HCT116 (cell line): ENCODE results near the gene PHLDB3. TPM values are rescaled to one million over a fixed set of nuclear protein-coding genes. Genes with fewer than 3 reads are reported as not detected.

Source experiments
- ATAC-seq: fragments of 200-7000 bp; cut with Tn5 transposase; 2 replicates; pipeline ENCODE4 v1.9.1; 2020; ENCODE audit warnings: mild to moderate bottlenecking, moderate library complexity
- BruUV-seq: library from RNA; stranded (reverse); fragments of 400-500 nt; replicated peaks from 2 replicates; lab custom pipeline; 2021; lab: Mats Ljungman, UMichigan
- CTCF ChIA-PET: fragments of 300-600 bp; sonication (Branson Sonifier 250); formaldehyde crosslinking; loops from one replicate; lab custom pipeline; 2021; ENCODE audit warnings: antibody characterized with exemption; lab: Charles Lee
- POLR2A ChIA-PET: fragments of 300-600, 350-600 bp; sonication (Branson Sonifier 250); formaldehyde crosslinking; loops from one replicate; lab custom pipeline; 2021; ENCODE audit warnings: antibody characterized with exemption; lab: Charles Lee
- RAD21 ChIA-PET, 2 experiments: fragments of 300-600 bp; sonication (Branson Sonifier 250); formaldehyde crosslinking; loops; one replicate each; lab custom pipeline; 2023; ENCODE audit warnings: low total read pairs in 2 of 2; ENCODE audit not compliant: uncharacterized antibody in 2 of 2, unreplicated experiment in 2 of 2, low non-redundant PET in 1 of 2; lab: Charles Lee
- DNase-seq: peaks from one replicate; pipeline ENCODE4 v3.0.0-alpha.2; 2010; ENCODE audit warnings: low read depth, low spot score
- H2AFZ ChIP-seq: fragments of 200-600 bp; shearing (Covaris generic), sonication (generic); 2 replicates; pipeline ENCODE4 v1.6.1; 2017; ENCODE audit warnings: low read depth, mixed run types, mixed read lengths, antibody characterized with exemption, low read length; ENCODE audit not compliant: poor library complexity, severe bottlenecking
- H3K27ac ChIP-seq: 2 replicates; pipeline ENCODE4 v1.5.1; 2012; ENCODE audit warnings: low read depth, low read length
- H3K27me3 ChIP-seq: fragments of 200-600 bp; sonication (generic); 2 replicates; pipeline ENCODE4 v1.6.1; 2016; ENCODE audit warnings: mixed run types, low read length, mixed read lengths; ENCODE audit not compliant: insufficient read depth
- H3K36me3 ChIP-seq, 2 experiments: fragments of 200-500 bp in 1 of 2; fragments of 200-600 bp in 1 of 2; sonication (Bioruptor generic) in 1 of 2; sonication (generic) in 1 of 2; 2 replicates each; pipeline versions ENCODE4 v1.5.1 to v1.6.1; 2014 to 2016; ENCODE audit warnings: low read length in 2 of 2, inconsistent platforms in 1 of 2, mixed read lengths in 1 of 2, mixed run types in 1 of 2; ENCODE audit not compliant: insufficient read depth in 2 of 2, control insufficient read depth in 1 of 2
- H3K4me1 ChIP-seq, 2 experiments: fragments of 200-600 bp in 1 of 2; sonication (generic) in 1 of 2; 2 replicates each; pipeline versions ENCODE4 v1.5.1 to v1.6.1; 2012 to 2017; ENCODE audit warnings: low read length in 2 of 2, inconsistent platforms in 1 of 2, mild to moderate bottlenecking in 1 of 2, mixed read lengths in 1 of 2, mixed run types in 1 of 2, moderate library complexity in 1 of 2; ENCODE audit not compliant: insufficient read depth in 2 of 2, control insufficient read depth in 1 of 2
- H3K4me2 ChIP-seq: fragments of 200-600 bp; sonication (generic); 2 replicates; pipeline ENCODE4 v1.6.1; 2017; ENCODE audit warnings: mixed run types, low read length, mixed read lengths
- H3K4me3 ChIP-seq, 2 experiments: fragments of 200-600 bp in 1 of 2; sonication (generic) in 1 of 2; replicated peaks in 1 of 2; 2 replicates each; pipeline ENCODE4 v1.5.1; 2011 to 2016; ENCODE audit warnings: low read length in 2 of 2, control low read depth in 1 of 2, low read depth in 1 of 2, mild to moderate bottlenecking in 1 of 2, mixed read lengths in 1 of 2, mixed run types in 1 of 2
- H3K79me2 ChIP-seq: fragments of 200-600 bp; sonication (generic); 2 replicates; pipeline ENCODE4 v1.6.1; 2017; ENCODE audit warnings: mild to moderate bottlenecking, mixed run types, low read length, moderate library complexity, mixed read lengths; ENCODE audit not compliant: insufficient read depth
- H3K9ac ChIP-seq: fragments of 200-600 bp; sonication (generic); 2 replicates; pipeline ENCODE4 v1.6.1; 2016; ENCODE audit warnings: low read length, mixed read lengths
- H3K9me2 ChIP-seq: fragments of 200-600 bp; sonication (generic), shearing (Covaris generic); 2 replicates; pipeline ENCODE4 v1.6.1; 2017; ENCODE audit warnings: mixed run types, mild to moderate bottlenecking, moderate library complexity; ENCODE audit not compliant: insufficient read depth
- H3K9me3 ChIP-seq, 2 experiments: fragments of 200-500 bp in 1 of 2; fragments of 200-600 bp in 1 of 2; sonication (Bioruptor generic) in 1 of 2; sonication (generic) in 1 of 2; 2 replicates each; pipeline ENCODE4 v1.6.1; 2014 to 2017; ENCODE audit warnings: low read length in 2 of 2, mixed read lengths in 2 of 2, inconsistent platforms in 1 of 2, low read depth in 1 of 2, mild to moderate bottlenecking in 1 of 2, mixed run types in 1 of 2, moderate library complexity in 1 of 2; ENCODE audit not compliant: control insufficient read depth in 1 of 2, insufficient read depth in 1 of 2
- H4K20me1 ChIP-seq: fragments of 200-600 bp; sonication (generic), shearing (Covaris generic); 2 replicates; pipeline ENCODE4 v1.6.1; 2017; ENCODE audit warnings: mixed run types, mild to moderate bottlenecking, moderate library complexity; ENCODE audit not compliant: insufficient read depth
- ELF1 ChIP-seq: IDR thresholded peaks from 2 replicates; pipeline ENCODE4 v1.6.1; 2012; ENCODE audit warnings: low read depth, borderline replicate concordance
- JUND ChIP-seq: IDR thresholded peaks from 2 replicates; pipeline ENCODE4 v1.6.1; 2012
- POLR2A ChIP-seq: IDR thresholded peaks from 2 replicates; pipeline ENCODE4 v1.7.0; 2011; ENCODE audit warnings: borderline replicate concordance; ENCODE audit not compliant: insufficient read depth, insufficient read length; ENCODE audit errors: extremely low read depth
- POLR2AphosphoS5 ChIP-seq: IDR thresholded peaks from 2 replicates; pipeline ENCODE4 v1.6.1; 2011; ENCODE audit warnings: mild to moderate bottlenecking, low read depth, low read length, moderate library complexity
- RAD21 ChIP-seq: IDR thresholded peaks from 2 replicates; pipeline ENCODE4 v1.6.1; 2012; ENCODE audit warnings: low read depth, mild to moderate bottlenecking
- SIN3A ChIP-seq: IDR thresholded peaks from 2 replicates; pipeline ENCODE4 v1.6.1; 2012; ENCODE audit warnings: low read depth
- TCF7L2 ChIP-seq: IDR thresholded peaks from 2 replicates; pipeline ENCODE4 v1.7.0; 2011; ENCODE audit warnings: borderline replicate concordance, inconsistent platforms; ENCODE audit not compliant: insufficient read depth, insufficient read length; ENCODE audit errors: extremely low read depth
- YY1 ChIP-seq: IDR thresholded peaks from 2 replicates; pipeline ENCODE4 v1.6.1; 2011; ENCODE audit warnings: low read length, low read depth, moderate library complexity, mild to moderate bottlenecking; ENCODE audit not compliant: insufficient replicate concordance; ENCODE audit errors: extremely low read depth
- ZNF274 ChIP-seq: fragments of 200-500 bp; sonication (Bioruptor generic); IDR thresholded peaks from 2 replicates; pipeline ENCODE4 v1.6.1; 2014; ENCODE audit warnings: mild to moderate bottlenecking, low read depth, low read length, inconsistent platforms
- intact Hi-C: fragments of 100-400 bp; cut with micrococcal nuclease; formaldehyde crosslinking; loops from 2 replicates; pipeline ENCODE4 v1.10.0; 2022
- total RNA-seq: library from RNA; stranded (reverse); gene quantifications from one replicate; pipeline ENCODE4 v1.2.1, GENCODE V29; 2021; ENCODE audit not compliant: unreplicated experiment
- TF ChIP-seq, protein P1 (sequence below): IDR thresholded peaks from 2 replicates; pipeline ENCODE4 v1.6.1; 2012
- TF ChIP-seq, protein P2 (sequence below): IDR thresholded peaks from 2 replicates; pipeline ENCODE4 v1.6.1; 2012
- TF ChIP-seq, protein P3 (sequence below), 3 experiments: fragments of 200-600 bp in 1 of 3; sonication (generic) in 1 of 3; IDR thresholded peaks in 2 of 3; conservative IDR thresholded peaks in 1 of 3; 2 replicates each; pipeline ENCODE4 v1.5.1; 2012 to 2017; ENCODE audit warnings: low read depth in 2 of 3, low read length in 2 of 3, antibody characterized with exemption in 1 of 3, borderline replicate concordance in 1 of 3, control low read depth in 1 of 3, mild to moderate bottlenecking in 1 of 3, mixed read lengths in 1 of 3, mixed run types in 1 of 3, moderate library complexity in 1 of 3; ENCODE audit not compliant: insufficient read depth in 1 of 3
- TF ChIP-seq, protein P4 (sequence below): IDR thresholded peaks from 2 replicates; pipeline ENCODE4 v1.6.1; 2012; ENCODE audit warnings: low read depth

PHLDB3 gene
- total RNA-seq, 1 experiment from 2014 or later, result 15.5 TPM

GRCh38 chr19:43481701-43482100 lies 22.8 kb downstream of the PHLDB3 start:
- BruUV-seq, result no TSS peak
- CTCF ChIA-PET, result no interaction called here

More at GRCh38 chr19:43481701-43482100, 22.8 kb downstream of the PHLDB3 start:
- Histone ChIP-seq H3K4me1 (peaks cover 0 to under 1% of the 10 kb centered on the region in 2 experiments; a peak in 2 of 4 replicates), H3K79me2 (no peaks in the 10 kb centered on the region), H3K4me2 (no peak overlapping the region), H3K9me2 (no peaks in the 10 kb centered on the region), H3K36me3 (no peaks in the 10 kb centered on the region), H3K4me3 (no peak overlapping the region), H2AFZ (no peak overlapping the region), H3K27ac (no peak overlapping the region), H3K9me3 (no peaks in the 10 kb centered on the region), H3K9ac (no peak overlapping the region), H4K20me1 (no peaks in the 10 kb centered on the region), H3K27me3 (no peaks in the 10 kb centered on the region)
- DNase-seq (no peak), ATAC-seq (no peak)
- intact Hi-C loops, result no loop called here
- TF ChIP-seq, protein P1, sequence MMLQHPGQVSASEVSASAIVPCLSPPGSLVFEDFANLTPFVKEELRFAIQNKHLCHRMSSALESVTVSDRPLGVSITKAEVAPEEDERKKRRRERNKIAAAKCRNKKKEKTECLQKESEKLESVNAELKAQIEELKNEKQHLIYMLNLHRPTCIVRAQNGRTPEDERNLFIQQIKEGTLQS, result no peak
- TF ChIP-seq POLR2AphosphoS5 (no peak), ZNF274 (no peak), ELF1 (no peak), YY1 (no peak), JUND (no peak), POLR2A (no peak), TCF7L2 (no peak), SIN3A (no peak), RAD21 (no peak)
- TF ChIP-seq, protein P2, sequence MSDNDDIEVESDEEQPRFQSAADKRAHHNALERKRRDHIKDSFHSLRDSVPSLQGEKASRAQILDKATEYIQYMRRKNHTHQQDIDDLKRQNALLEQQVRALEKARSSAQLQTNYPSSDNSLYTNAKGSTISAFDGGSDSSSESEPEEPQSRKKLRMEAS, result no peak
- TF ChIP-seq, protein P3, sequence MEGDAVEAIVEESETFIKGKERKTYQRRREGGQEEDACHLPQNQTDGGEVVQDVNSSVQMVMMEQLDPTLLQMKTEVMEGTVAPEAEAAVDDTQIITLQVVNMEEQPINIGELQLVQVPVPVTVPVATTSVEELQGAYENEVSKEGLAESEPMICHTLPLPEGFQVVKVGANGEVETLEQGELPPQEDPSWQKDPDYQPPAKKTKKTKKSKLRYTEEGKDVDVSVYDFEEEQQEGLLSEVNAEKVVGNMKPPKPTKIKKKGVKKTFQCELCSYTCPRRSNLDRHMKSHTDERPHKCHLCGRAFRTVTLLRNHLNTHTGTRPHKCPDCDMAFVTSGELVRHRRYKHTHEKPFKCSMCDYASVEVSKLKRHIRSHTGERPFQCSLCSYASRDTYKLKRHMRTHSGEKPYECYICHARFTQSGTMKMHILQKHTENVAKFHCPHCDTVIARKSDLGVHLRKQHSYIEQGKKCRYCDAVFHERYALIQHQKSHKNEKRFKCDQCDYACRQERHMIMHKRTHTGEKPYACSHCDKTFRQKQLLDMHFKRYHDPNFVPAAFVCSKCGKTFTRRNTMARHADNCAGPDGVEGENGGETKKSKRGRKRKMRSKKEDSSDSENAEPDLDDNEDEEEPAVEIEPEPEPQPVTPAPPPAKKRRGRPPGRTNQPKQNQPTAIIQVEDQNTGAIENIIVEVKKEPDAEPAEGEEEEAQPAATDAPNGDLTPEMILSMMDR (IDR thresholded peaks at IDR 0.05 in 2 of 3, conservative IDR thresholded peaks at IDR 0.05 in 1 of 3; ENCODE audit: borderline replicate concordance in 1 of 3, insufficient read depth in 1 of 3, low read depth in 2 of 3, low read length in 2 of 3), result no peak
- TF ChIP-seq, protein P4, sequence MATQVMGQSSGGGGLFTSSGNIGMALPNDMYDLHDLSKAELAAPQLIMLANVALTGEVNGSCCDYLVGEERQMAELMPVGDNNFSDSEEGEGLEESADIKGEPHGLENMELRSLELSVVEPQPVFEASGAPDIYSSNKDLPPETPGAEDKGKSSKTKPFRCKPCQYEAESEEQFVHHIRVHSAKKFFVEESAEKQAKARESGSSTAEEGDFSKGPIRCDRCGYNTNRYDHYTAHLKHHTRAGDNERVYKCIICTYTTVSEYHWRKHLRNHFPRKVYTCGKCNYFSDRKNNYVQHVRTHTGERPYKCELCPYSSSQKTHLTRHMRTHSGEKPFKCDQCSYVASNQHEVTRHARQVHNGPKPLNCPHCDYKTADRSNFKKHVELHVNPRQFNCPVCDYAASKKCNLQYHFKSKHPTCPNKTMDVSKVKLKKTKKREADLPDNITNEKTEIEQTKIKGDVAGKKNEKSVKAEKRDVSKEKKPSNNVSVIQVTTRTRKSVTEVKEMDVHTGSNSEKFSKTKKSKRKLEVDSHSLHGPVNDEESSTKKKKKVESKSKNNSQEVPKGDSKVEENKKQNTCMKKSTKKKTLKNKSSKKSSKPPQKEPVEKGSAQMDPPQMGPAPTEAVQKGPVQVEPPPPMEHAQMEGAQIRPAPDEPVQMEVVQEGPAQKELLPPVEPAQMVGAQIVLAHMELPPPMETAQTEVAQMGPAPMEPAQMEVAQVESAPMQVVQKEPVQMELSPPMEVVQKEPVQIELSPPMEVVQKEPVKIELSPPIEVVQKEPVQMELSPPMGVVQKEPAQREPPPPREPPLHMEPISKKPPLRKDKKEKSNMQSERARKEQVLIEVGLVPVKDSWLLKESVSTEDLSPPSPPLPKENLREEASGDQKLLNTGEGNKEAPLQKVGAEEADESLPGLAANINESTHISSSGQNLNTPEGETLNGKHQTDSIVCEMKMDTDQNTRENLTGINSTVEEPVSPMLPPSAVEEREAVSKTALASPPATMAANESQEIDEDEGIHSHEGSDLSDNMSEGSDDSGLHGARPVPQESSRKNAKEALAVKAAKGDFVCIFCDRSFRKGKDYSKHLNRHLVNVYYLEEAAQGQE, result no peak
- POLR2A ChIA-PET, result no interaction called here
- RAD21 ChIA-PET, result no interaction called here
